NCI-H2171 treated with DMSO at 0.1 percent for 48 hours (cell line): ENCODE measurements around the gene CIB2.
A peak's percentile ranks its signal among the peaks of the same experiment; 100 is the strongest.
"Not testable (repeated sequence)": the region's sequence is repeated elsewhere in the genome, so short reads cannot be mapped to it uniquely, and the experiment has no call there.

Experiments
- DNase-seq: peaks from one replicate; lab custom pipeline; 2025; lab: John Stamatoyannopoulos, UW

The CIB2 gene

DNA sequence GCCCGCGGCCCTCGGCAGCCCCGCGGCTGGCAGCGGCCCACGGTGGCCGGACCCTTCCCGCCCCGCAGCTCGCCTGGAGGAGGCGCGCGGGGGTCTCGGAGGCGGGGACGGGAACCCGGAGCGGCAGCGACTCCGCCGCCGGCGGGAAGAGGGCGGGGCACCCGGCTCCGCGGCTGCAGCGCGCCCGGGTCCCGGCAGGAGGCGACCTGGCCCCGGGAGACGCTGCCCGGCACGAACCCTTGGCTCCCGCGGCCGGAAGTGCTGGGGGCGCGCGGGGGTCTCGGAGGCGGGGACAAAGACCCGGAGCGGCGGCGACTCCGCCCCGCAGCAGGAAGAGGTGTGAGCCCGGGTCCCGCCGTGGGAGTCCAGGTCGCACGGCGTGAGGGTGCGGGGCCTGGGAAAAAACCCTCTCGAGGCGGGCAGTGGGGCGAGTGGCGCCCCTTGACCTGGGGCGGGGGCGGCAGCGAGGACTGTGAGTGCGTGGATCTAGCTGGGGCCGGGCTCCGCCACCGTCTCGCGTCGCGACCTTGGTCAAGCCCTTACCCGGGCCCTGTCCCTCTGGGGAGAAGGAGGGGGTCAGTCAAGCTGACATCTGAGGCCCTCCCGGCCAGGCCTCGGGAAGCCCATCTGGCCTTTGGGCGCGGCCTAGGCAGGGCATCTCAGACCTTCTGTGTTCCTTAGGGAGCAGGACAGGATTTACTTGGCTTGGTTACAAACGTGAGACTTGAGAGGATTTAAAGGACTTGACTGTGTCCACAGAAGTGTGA lies at the start of gene CIB2:
Gene CIB2 (minus strand): TSS at position 151 of the 767 bp plus-strand sequence. CDS start 230 bp downstream, outside the sequence.
- DNase-seq, result peak; percentile 67

DNA sequence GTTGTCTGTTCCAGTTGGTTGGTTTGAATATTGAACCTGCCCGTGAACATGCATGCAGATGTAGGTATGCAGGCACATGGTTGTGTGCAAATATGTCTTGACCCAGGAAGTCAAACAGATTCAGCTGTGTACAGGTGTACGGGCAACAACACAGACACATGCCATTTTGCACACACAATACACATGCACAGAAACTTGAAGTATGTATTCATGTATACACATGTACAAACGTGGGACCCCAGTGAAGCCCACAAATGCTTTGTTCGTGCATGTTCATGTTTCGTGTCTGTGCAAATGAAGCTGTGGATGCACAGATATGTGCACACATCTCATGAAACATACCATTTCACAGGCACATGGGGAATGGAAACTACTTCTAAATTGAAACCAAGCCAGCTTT lies 48.7 kb upstream of the CIB2 start:
- no peak for DNase-seq

DNA sequence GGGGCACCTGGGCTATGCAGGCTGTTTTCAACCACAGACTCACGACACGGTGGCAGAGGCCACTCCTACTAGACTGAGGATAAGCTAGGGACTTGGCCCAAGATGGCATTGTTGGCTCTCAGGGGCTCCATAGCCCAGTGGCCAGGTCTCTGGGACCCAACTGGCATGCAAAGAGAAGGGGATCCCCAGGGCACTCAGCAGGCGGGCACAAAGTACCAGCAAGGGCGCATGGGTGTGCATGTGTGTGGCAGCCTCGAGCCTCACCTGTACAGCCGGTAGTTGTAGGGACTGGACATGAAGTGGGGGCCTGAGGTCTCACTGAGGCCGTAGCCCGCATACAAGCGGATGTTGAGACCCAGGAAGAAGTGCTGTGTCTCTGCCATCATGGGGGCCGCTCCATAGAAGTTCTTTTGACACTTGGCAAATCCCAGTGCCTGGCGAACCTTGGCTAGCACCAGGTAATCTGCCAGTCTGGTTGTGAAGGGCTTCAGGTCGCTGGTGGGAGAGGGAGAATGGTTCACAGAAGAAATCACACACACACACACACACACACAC lies 48.1 kb upstream of the CIB2 start:
- DNase-seq, result no peak

DNA sequence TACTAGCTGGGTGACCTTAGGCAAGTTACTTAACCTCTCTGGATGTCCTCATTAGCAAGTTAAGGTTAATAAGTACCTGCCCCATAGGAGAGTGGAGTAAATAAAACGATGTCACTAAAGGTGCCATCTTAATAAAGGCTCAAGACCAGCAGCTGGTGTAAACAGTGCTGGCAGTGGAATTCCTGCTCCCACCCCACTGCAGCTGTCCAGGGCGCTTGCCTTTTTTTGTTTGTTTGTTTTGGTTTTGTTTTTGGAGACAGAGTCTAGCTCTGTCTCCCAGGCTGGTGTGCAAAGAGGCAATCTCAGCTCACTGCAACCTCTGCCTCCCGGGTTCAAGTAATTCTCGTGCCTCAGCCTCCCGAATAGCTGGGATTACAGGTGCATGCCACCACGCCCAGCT lies 46.8 kb upstream of the CIB2 start:
- no peak for DNase-seq

DNA sequence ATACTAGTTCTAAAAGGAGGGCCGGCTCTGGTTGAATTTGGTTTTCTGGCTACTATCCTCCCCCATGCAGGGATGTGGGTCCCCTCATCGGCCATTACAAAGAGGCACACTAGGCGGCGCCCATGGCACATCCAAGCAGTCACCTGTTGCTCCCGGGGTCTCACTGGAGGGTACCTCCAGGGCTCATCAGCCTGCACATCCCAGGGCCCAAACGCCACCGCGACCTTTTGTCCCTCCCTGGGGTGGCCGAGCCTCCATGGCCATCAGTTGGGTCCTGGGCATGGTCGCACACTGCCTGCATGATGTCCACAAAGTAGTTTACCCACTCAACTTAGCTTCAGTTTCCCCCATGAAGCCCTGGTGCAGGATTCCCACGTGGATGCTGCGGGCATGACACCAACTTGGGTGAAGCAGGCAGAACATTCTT lies 46.2 kb upstream of the CIB2 start:
- DNase-seq, result no peak

- DNase-seq, result no peak
Measured at GRCh38 chr15:78175330-78175729, 44.1 kb upstream of the CIB2 start.

GRCh38 chr15:78174401-78174800 lies 43.2 kb upstream of the CIB2 start:
- DNase-seq, result no peak

GRCh38 chr15:78171864-78172472 lies 40.7 kb upstream of the CIB2 start:
- DNase-seq, result no peak

- DNase-seq, result no peak
Measured at GRCh38 chr15:78170848-78171773, 39.9 kb upstream of the CIB2 start.

DNA sequence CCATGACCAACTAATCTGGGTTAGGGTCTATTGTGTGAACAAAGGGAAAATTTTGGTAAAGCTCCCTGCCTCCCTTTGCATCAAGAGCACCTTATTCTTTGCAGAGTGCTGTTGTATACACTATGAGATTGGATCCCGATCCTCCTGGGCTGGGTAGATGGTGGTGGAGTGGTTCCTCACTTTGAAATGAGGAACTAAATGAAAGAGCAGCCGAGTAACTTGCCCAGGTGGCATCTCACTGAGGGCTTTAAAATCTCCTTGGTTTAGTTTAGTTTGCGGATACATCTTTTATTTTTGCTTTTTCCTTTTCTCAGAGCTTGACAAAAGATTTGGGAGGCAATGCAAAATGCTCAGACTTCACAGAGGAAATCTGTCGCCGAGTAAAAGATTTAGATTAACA lies 37.4 kb upstream of the CIB2 start:
- no peak for DNase-seq

- DNase-seq, result no peak
Measured at GRCh38 chr15:78167227-78167888, 36.1 kb upstream of the CIB2 start.

DNA sequence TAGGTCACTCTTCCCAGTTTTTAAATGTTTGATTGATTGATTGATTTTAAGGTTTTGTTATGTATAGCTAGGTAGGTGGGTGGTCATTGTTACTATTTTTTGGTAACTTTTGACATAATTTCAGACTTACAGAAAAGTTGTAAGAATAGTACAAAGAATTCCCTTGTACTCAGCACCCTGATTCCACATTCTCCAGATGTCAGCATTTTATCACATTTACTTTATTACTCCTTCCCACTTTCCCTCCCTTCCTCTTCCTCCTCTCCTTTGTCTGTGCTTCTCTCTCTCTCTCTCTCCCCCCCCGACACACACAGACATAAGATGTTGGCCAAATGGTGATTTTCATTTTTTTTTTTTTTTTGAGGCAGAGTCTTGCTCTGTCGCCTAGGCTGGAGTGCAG lies 32.8 kb upstream of the CIB2 start:
- DNase-seq, result no peak

DNA sequence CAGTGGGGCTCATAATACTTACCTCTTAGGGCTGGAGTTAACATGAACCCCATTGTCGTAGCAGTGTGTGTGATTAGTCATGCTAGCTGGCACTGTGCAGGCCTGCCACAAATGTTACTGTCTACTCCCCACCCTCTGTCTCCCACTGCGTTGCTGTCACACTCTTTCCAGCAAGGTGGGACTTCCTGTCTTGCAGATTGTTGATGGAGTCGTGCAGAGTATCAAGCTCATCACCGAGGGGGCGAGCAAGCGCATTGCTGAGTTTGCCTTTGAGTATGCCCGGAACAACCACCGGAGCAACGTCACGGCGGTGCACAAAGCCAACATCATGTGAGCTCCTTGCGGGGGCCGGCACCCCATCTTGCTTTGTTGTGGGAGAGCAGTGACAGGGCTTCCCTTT lies 30.8 kb upstream of the CIB2 start:
- DNase-seq, result no peak

- no peak for DNase-seq
Measured at GRCh38 chr15:78159395-78159794, 28.1 kb upstream of the CIB2 start.

DNA sequence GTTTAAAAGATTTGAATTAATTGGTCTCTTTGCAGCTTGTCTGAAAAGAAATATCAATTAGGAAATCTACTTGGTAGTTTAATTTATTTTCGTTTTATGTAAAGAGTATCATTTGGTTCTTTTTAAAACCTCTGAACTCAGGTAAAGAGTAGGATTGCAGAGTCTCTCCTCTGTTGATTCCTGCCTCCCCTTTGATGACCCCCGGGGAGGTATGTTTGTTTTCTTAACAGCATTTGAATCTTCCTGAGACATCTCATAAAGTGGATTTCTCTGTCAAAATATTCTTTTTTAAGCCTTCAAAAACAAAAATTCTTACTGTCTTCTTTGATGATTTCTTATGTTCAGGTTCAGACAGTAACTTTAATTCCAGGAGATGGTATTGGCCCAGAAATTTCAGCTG lies 26.0 kb upstream of the CIB2 start:
- no peak for DNase-seq

- DNase-seq, result no peak
Measured at GRCh38 chr15:78156653-78157052, 25.4 kb upstream of the CIB2 start.

DNA sequence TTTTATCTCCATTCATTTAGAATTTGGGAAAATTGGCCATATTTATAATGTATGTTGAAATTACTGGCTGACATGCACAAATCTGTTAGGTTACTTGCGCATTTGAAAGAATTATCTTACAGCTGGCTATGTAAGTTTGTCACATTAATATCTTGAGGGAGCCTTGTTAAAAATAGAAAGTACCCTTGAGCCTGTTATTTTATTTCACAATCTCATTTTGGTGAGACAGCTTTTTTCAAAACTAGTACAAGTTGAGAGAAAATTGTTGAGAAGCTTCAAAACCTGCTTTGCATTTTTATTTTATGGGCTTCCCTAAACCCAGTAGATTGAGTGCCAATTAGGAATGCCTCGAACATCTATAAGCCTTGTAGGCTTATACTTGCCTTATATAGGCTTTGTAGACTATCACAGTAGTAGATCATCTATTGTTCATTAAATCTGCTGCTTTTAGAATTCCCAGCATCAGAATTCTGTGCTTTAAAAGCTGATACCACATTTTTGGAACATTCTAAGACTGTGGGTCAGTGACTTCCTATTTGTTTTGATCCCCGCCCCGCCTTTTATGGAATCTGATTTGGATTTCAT lies 24.2 kb upstream of the CIB2 start:
- DNase-seq, result no peak

- no peak for DNase-seq
Measured at GRCh38 chr15:78154955-78155354, 23.7 kb upstream of the CIB2 start.

DNA sequence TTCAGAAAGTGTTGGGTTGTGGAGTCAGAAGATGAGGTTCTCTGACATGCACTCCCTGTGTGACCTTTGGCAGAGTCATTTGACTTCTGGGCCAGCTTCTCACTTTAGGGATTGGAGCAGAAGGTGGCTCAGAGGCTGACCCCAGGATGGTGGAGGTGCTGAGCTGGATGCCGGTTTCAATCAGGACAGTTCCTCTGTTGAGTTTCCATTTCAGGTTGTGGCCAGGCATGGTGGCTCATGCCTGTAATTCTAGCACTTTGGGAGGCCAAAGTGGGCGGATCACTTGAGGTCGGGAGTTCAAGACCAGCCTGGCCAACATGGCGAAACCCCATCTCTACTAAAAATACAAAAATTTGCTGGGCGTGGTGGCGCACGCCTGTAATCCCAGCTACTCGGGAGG lies 19.8 kb upstream of the CIB2 start:
- not testable (repeated sequence) for DNase-seq

GRCh38 chr15:78149805-78150751 lies 18.8 kb upstream of the CIB2 start:
- peak; percentile 69 for DNase-seq
